Measurements from ENCODE around the gene KCNQ1OT1.

- TF ChIP-seq POLR2A (IDR thresholded peaks at IDR 0.05; ENCODE audit: low read length): no peak
- no peak for TF ChIP-seq GATA1 (IDR thresholded peaks at IDR 0.05; ENCODE audit: low read depth, low read length)
Observed at GRCh38 chr11:2681408-2682145, 18.2 kb downstream of the KCNQ1OT1 start.

All from erythroblast (primary cell).